GM12873 (cell line): ENCODE measurements around the gene ARSI.

Source experiments
- TF ChIP-seq, protein P1 (sequence below): IDR thresholded peaks from 2 replicates; pipeline ENCODE4 v1.5.1; 2012; ENCODE audit warnings: low read depth, mild to moderate bottlenecking, moderate library complexity, low read length, control low read depth; ENCODE audit not compliant: insufficient read depth; ENCODE audit errors: missing control alignments

ARSI gene

DNA sequence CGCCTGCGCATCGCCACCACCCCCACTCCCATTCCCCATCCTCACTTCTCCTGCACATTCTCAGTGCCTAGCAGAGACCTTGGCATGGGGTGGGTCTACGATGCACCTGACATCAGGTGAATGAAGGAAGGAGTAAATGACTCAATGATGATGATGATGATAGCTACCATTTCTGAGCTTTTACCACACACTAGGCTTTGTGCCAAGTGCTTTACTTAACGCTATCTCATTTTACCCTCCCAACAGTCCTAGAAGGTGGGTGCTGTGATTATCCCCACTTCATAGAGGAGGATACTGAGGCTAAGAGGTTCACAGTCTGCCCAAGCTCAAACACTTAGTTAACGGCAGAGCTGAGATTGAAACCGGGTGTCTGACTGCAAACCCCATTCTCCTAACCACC, 40.2 kb downstream of the ARSI start:
- TF ChIP-seq, protein P1, sequence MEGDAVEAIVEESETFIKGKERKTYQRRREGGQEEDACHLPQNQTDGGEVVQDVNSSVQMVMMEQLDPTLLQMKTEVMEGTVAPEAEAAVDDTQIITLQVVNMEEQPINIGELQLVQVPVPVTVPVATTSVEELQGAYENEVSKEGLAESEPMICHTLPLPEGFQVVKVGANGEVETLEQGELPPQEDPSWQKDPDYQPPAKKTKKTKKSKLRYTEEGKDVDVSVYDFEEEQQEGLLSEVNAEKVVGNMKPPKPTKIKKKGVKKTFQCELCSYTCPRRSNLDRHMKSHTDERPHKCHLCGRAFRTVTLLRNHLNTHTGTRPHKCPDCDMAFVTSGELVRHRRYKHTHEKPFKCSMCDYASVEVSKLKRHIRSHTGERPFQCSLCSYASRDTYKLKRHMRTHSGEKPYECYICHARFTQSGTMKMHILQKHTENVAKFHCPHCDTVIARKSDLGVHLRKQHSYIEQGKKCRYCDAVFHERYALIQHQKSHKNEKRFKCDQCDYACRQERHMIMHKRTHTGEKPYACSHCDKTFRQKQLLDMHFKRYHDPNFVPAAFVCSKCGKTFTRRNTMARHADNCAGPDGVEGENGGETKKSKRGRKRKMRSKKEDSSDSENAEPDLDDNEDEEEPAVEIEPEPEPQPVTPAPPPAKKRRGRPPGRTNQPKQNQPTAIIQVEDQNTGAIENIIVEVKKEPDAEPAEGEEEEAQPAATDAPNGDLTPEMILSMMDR, result no peak

GRCh38 chr5:150261231-150261630, 41.5 kb downstream of the ARSI start:
- TF ChIP-seq, protein P1, result no peak

- TF ChIP-seq, protein P1, result no peak
Observed at GRCh38 chr5:150258130-150258529, 44.6 kb downstream of the ARSI start.

DNA sequence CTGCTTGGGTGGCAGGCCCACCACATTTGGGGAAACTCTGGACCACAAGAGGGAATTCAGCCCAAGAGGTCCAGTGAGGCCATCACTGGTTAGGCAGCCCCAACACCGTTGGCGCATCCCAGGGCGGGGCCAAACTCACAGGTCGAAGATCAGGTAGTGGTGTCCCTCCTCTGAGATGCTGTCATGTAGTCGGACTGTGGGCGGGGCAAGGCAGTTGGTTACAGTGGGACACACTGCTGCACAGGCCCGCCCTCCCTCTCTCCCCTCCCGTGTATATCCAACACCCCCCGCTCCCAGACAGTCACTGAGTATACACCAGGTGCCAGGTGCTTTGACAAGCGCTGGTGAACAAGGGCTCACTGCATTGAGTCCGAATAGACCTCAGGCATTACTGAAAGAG, 45.3 kb downstream of the ARSI start:
- TF ChIP-seq, protein P1, result no peak

- TF ChIP-seq, protein P1, result no peak
Observed at GRCh38 chr5:150256410-150257064, 46.2 kb downstream of the ARSI start.

GRCh38 chr5:150255659-150256409, 46.9 kb downstream of the ARSI start:
- TF ChIP-seq, protein P1, result no peak

GRCh38 chr5:150254774-150255173, 47.9 kb downstream of the ARSI start:
- TF ChIP-seq, protein P1, result no peak
